AG04450 (cell line): ENCODE measurements around the gene MEIKIN. TPM values are rescaled to one million over a fixed set of nuclear protein-coding genes. Genes with fewer than 3 reads are reported as not detected.

Experiments used
- CTCF ChIA-PET: fragments of 300-600, 350-600 bp; formaldehyde crosslinking; extraction: SDS; loops from one replicate; lab custom pipeline; 2022; ENCODE audit warnings: antibody characterized with exemption, inconsistent platforms; lab: Charles Lee
- POLR2A ChIA-PET: fragments of 350-600 bp; formaldehyde crosslinking; extraction: SDS; loops from one replicate; lab custom pipeline; 2021; ENCODE audit warnings: antibody characterized with exemption, inconsistent platforms; lab: Yijun Ruan, JAX
- DNase-seq: peaks from one replicate; pipeline ENCODE4 v3.0.0-alpha.2; 2011; ENCODE audit warnings: low read depth, low spot score
- H3K27ac ChIP-seq: one replicate; pipeline ENCODE4 v1.5.1; 2012; ENCODE audit warnings: low read depth, low read length, control low read depth
- H3K27me3 ChIP-seq: one replicate; pipeline ENCODE4 v1.6.0; 2012; ENCODE audit warnings: low read length; ENCODE audit not compliant: control insufficient read depth, insufficient read depth
- H3K4me3 ChIP-seq: 2 replicates; pipeline ENCODE4 v1.5.1; 2011; ENCODE audit warnings: mild to moderate bottlenecking, low read depth, low read length, control low read depth
- H3K9me3 ChIP-seq: 2 replicates; pipeline ENCODE4 v1.5.1; 2012; ENCODE audit warnings: low read length; ENCODE audit not compliant: control insufficient read depth, insufficient read depth
- polyA plus RNA-seq: library from polyadenylated mRNA; depleted of rRNA; stranded (reverse); fragments of >200 nt; gene quantifications from 2 replicates; pipeline ENCODE4 v1.2.3, GENCODE V29; 2011
- TF ChIP-seq, protein P1 (sequence below): IDR thresholded peaks from 2 replicates; pipeline ENCODE4 v1.5.1; 2011; ENCODE audit warnings: low read depth, low read length, control low read depth, inconsistent platforms

Gene MEIKIN
- polyA plus RNA-seq, 1 experiment, result not detected

- TF ChIP-seq, protein P1, sequence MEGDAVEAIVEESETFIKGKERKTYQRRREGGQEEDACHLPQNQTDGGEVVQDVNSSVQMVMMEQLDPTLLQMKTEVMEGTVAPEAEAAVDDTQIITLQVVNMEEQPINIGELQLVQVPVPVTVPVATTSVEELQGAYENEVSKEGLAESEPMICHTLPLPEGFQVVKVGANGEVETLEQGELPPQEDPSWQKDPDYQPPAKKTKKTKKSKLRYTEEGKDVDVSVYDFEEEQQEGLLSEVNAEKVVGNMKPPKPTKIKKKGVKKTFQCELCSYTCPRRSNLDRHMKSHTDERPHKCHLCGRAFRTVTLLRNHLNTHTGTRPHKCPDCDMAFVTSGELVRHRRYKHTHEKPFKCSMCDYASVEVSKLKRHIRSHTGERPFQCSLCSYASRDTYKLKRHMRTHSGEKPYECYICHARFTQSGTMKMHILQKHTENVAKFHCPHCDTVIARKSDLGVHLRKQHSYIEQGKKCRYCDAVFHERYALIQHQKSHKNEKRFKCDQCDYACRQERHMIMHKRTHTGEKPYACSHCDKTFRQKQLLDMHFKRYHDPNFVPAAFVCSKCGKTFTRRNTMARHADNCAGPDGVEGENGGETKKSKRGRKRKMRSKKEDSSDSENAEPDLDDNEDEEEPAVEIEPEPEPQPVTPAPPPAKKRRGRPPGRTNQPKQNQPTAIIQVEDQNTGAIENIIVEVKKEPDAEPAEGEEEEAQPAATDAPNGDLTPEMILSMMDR, result no peak
- H3K27me3 ChIP-seq, result no peaks in the 10 kb centered on the region
- CTCF ChIA-PET, result no interaction called here
- DNase-seq, result no peak
- POLR2A ChIA-PET, result no interaction called here
- H3K4me3 ChIP-seq, result no peak overlapping the region
- H3K9me3 ChIP-seq, result no peaks in the 10 kb centered on the region; the same call in 1 of the 2 replicates
- H3K27ac ChIP-seq, result no peak overlapping the region
Measured at GRCh38 chr5:131825404-131826013, 120.0 kb downstream of the MEIKIN start.

- Histone ChIP-seq H3K4me3 (no peak overlapping the region), H3K27me3 (no peaks in the 10 kb centered on the region), H3K27ac (no peak overlapping the region), H3K9me3 (no peaks in the 10 kb centered on the region; the same call in 1 of the 2 replicates)
- TF ChIP-seq, protein P1, result no peak
- ChIA-PET CTCF (no interaction called here), POLR2A (no interaction called here)
- DNase-seq, result no peak
Measured at GRCh38 chr5:131824631-131825030, 120.8 kb downstream of the MEIKIN start.

DNA sequence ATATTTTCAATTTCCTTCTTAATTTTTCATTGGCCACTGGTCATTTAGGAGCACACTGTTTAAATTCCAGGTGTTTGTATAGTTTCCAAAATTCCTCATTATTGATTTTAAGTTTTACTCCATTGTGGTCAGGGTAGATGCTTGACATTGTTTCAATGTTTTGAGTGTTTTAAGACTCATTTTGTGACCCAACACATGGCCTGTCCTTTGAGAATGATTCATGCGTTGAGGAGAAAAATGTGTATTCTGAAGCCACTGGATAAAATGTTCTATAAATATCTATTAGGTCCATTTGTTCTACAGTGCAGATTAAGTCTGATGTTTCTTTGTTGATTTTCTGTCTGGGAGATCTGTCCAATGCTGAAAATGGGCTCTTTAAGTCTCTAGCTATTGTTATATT, 124.2 kb downstream of the MEIKIN start:
- CTCF ChIA-PET, result interaction anchor here (0.7 to 1.1 kb wide), 2 partner anchors 176 to 232 kb away, joined by 3 read pairs; no protein-coding TSS in a partner anchor
- no peaks in the 10 kb centered on the region; the same call in 1 of the 2 replicates for H3K9me3 ChIP-seq
- TF ChIP-seq, protein P1, result no peak
- no peak overlapping the region for H3K27ac ChIP-seq
- no peaks in the 10 kb centered on the region for H3K27me3 ChIP-seq
- H3K4me3 ChIP-seq, result no peak overlapping the region
- DNase-seq, result no peak
- POLR2A ChIA-PET, result interaction anchor here (0.6 kb wide), 1 partner anchor 139 kb away, joined by 3 read pairs; no protein-coding TSS in a partner anchor

DNA sequence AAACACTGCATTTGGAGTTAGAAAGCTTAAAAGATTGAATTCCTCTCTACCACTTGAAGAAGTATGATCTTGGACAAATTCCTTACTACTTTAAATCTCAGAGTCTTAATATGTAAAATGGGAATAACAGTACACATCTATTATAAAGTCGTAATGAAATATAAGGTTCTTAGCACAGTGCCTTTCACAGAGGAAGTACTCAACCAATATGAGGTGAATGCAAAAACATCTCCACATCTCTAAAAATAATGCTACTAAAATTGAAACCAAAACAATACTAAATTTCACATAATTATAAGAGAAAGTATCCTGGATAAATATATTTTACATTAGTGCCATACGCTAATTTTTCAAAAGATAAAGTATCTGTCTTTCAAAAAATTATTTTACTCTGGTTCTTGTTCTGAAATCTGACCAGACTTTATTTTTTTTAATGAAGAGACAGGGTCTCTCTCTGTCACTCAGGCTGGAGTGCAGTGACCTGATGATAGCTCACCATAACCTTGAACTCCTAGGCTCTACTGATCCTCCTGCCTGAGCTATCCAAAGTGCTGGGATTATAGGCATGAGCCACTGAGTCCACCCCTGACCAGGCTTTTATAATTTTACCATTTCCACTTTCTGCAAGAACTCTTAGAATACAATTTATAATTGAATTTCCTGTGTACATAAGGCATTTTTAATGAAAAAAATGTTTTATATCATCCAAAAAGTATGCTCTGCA, 127.3 kb downstream of the MEIKIN start:
- no peaks in the 10 kb centered on the region for H3K9me3 ChIP-seq
- ChIA-PET POLR2A (no interaction called here), CTCF (no interaction called here)
- H3K4me3 ChIP-seq, result no peak overlapping the region
- H3K27ac ChIP-seq, result no peak overlapping the region
- TF ChIP-seq, protein P1, result no peak
- H3K27me3 ChIP-seq, result no peaks in the 10 kb centered on the region
- DNase-seq, result no peak

DNA sequence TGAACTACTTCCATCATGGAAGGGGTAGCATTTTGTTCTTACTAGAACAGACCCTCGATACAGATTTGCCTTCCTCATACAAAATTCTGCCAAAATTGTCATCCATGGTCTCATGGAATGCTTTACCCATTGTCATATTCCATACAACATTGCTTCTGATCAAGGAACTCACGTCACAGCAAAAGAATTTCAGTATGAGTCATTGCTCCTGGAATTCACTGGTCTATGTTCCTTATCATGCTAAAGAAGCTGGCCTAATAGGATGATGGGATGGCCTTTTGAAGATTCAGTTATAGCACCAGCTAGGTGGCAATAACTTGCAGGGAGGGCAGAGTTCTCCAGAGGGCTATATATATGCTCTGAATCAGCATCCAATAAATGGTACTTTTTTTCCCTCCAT, 130.5 kb downstream of the MEIKIN start:
- no peaks in the 10 kb centered on the region for H3K9me3 ChIP-seq
- no peak overlapping the region for H3K4me3 ChIP-seq
- TF ChIP-seq, protein P1, result no peak
- H3K27me3 ChIP-seq, result no peaks in the 10 kb centered on the region
- DNase-seq, result peak; percentile 46
- ChIA-PET CTCF (no interaction called here), POLR2A (interaction anchor here (0.6 kb wide), 1 partner anchor 47 kb away, joined by 4 read pairs; no protein-coding TSS in a partner anchor)
- H3K27ac ChIP-seq, result no peak overlapping the region
